ENCODE results near the gene DZIP1L.
A peak's percentile ranks its signal among the peaks of the same experiment; 100 is the strongest.
"Not testable (repeated sequence)": the region's sequence is repeated elsewhere in the genome, so short reads cannot be mapped to it uniquely, and the experiment has no call there.

DZIP1L gene

GRCh38 chr3:138097192-138098172 lies 17.9 kb downstream of the DZIP1L start:
- DNase-seq (ENCODE audit: low read depth), result no peak
- 0 out of 2 replicates have a peak, but pooled peaks have one; percentile 5 for TF ChIP-seq CTCF (IDR thresholded peaks at IDR 0.05; ENCODE audit: control insufficient read depth, extremely low read depth, insufficient read depth)
- no peak overlapping the region for H3K4me3 ChIP-seq (ENCODE audit: low read depth, low read length)

DNA sequence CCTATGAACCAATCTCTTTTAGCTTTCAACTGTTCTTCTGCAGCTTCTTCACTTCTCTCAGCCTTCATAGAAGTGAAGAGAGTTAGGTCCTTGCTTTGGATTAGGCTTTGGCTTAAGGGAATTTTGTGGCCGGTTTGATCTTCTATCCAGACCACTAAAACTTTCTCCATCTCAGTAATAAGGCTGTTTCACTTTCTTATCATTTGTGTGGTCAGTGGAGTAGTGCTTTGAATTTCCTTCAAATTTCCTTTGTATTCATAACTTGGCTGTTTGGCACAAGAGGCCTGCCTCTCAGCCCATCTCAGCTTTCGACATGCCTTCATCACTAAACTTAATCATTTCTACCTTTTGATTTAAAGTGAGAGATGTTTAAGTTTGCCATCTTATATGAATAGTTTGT lies 21.7 kb downstream of the DZIP1L start:
- no peak overlapping the region for H3K4me3 ChIP-seq (ENCODE audit: low read depth, low read length)
- TF ChIP-seq CTCF (IDR thresholded peaks at IDR 0.05; ENCODE audit: control insufficient read depth, extremely low read depth, insufficient read depth), result no peak
- DNase-seq (ENCODE audit: low read depth), result no peak

DNA sequence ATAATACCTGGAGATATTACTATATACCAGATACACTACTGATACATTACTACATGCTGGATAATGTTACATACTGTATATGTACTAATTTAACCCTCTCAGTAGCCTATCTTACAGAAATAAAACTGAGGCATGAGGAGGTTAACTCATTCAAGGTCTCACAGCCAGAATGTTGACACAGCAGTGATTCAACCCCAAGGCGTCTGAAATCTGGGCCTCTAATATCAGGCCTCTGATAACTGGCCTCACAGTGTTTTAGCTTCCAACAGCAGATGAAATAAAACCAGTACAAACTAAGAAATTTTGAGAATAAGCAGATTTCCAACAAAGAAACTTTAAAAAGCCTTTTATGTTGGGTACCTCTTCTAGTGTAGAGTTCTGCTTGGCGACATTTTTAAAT lies 23.4 kb downstream of the DZIP1L start:
- DNase-seq (ENCODE audit: low read depth), result no peak
- no peak for TF ChIP-seq CTCF (IDR thresholded peaks at IDR 0.05; ENCODE audit: control insufficient read depth, extremely low read depth, insufficient read depth)
- no peak overlapping the region for H3K4me3 ChIP-seq (ENCODE audit: low read depth, low read length)

- no peak overlapping the region for H3K4me3 ChIP-seq (ENCODE audit: low read depth, low read length)
- TF ChIP-seq CTCF (IDR thresholded peaks at IDR 0.05; ENCODE audit: control insufficient read depth, extremely low read depth, insufficient read depth), result no peak
- DNase-seq (ENCODE audit: low read depth), result no peak
Measured at GRCh38 chr3:138089091-138089490, 26.3 kb downstream of the DZIP1L start.

DNA sequence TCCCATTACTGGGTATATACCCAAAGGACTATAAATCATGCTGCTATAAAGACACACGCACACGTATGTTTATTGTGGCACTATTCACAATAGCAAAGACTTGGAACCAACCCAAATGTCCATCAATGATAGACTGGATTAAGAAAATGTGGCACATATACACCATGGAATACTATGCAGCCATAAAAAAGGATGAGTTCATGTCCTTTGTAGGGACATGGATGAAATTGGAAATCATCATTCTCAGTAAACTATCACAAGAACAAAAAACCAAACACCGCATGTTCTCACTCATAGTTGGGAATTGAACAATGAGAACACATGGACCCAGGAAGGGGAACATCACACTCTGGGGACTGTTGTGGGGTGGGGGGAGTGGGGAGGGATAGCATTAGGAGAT lies 29.7 kb downstream of the DZIP1L start:
- H3K4me3 ChIP-seq (ENCODE audit: low read depth, low read length); DNase-seq (ENCODE audit: low read depth): not testable (repeated sequence)

DNA sequence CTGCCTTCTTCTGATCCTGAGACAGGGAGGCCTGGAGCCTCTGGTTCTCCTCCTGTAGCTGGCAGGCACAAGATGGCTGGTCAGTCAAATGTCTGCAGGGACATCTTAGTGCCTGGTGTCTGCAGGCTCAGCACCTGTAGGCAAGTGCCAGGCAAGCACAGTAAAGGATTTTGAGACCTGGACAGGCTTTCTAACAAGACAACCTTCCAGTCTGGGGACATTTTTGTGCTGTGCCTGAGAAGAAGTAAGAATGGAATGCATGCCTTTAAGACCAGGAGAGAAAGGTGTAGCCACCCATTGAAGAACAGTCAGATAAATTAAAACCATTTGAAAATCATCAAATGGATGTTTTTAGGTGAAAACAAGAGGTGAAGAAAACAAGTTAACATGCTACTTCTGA lies 31.2 kb downstream of the DZIP1L start:
- H3K4me3 ChIP-seq (ENCODE audit: low read depth, low read length), result no peak overlapping the region
- DNase-seq (ENCODE audit: low read depth), result no peak
- no peak for TF ChIP-seq CTCF (IDR thresholded peaks at IDR 0.05; ENCODE audit: control insufficient read depth, extremely low read depth, insufficient read depth)

GRCh38 chr3:138082992-138083386 lies 32.4 kb downstream of the DZIP1L start:
- no peak overlapping the region for H3K4me3 ChIP-seq (ENCODE audit: low read depth, low read length)
- TF ChIP-seq CTCF (IDR thresholded peaks at IDR 0.05; ENCODE audit: control insufficient read depth, extremely low read depth, insufficient read depth), result no peak
- DNase-seq (ENCODE audit: low read depth), result no peak

Data from LNCaP clone FGC (cell line).